ENCODE data around the gene ARHGEF19.

GRCh38 chr1:16153999-16154673 lies 58.3 kb downstream of the ARHGEF19 start:
- no peak for TF ChIP-seq TCF4 (CRISPR knock-in tag; IDR thresholded peaks at IDR 0.05; ENCODE audit: borderline replicate concordance)
- TF ChIP-seq PATZ1 (CRISPR knock-in tag; IDR thresholded peaks at IDR 0.05; ENCODE audit: borderline replicate concordance) = no peak
- TF ChIP-seq ZNF8 (CRISPR knock-in tag; IDR thresholded peaks at IDR 0.05) = no peak
- TF ChIP-seq ZNF565 (CRISPR knock-in tag; conservative IDR thresholded peaks at IDR 0.05; ENCODE audit: low read depth) = no peak
- no peak for TF ChIP-seq ZFP3 (CRISPR knock-in tag; IDR thresholded peaks at IDR 0.05)
- no peak for TF ChIP-seq GLIS3 (CRISPR knock-in tag; IDR thresholded peaks at IDR 0.05)
- TF ChIP-seq CREB5 (CRISPR knock-in tag; IDR thresholded peaks at IDR 0.05; ENCODE audit: low read depth) = no peak
- no peak for TF ChIP-seq ZNF70 (CRISPR knock-in tag; IDR thresholded peaks at IDR 0.05)
- no peak for TF ChIP-seq ZC3H10 (CRISPR knock-in tag; IDR thresholded peaks at IDR 0.05)
- TF ChIP-seq ZFP30 (CRISPR knock-in tag; IDR thresholded peaks at IDR 0.05) = no peak
- no peak for TF ChIP-seq OSR1 (CRISPR knock-in tag; IDR thresholded peaks at IDR 0.05)
- no peak for TF ChIP-seq PPARA (CRISPR knock-in tag; IDR thresholded peaks at IDR 0.05; ENCODE audit: borderline replicate concordance)
- TF ChIP-seq, protein P1, sequence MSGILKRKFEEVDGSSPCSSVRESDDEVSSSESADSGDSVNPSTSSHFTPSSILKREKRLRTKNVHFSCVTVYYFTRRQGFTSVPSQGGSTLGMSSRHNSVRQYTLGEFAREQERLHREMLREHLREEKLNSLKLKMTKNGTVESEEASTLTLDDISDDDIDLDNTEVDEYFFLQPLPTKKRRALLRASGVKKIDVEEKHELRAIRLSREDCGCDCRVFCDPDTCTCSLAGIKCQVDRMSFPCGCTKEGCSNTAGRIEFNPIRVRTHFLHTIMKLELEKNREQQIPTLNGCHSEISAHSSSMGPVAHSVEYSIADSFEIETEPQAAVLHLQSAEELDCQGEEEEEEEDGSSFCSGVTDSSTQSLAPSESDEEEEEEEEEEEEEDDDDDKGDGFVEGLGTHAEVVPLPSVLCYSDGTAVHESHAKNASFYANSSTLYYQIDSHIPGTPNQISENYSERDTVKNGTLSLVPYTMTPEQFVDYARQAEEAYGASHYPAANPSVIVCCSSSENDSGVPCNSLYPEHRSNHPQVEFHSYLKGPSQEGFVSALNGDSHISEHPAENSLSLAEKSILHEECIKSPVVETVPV (CRISPR knock-in tag; IDR thresholded peaks at IDR 0.05) = no peak
